ENCODE results near the gene RNF144B. TPM values are rescaled to one million over a fixed set of nuclear protein-coding genes. Genes with fewer than 3 reads are reported as not detected.

Gene RNF144B
- polyA plus RNA-seq, 2 of the 4 experiments (the other 2 are of a cell fraction) = 0.36 to 0.49 TPM

GRCh38 chr6:18389479-18389878 is 2.3 kb downstream of the RNF144B start:
- CTCF ChIA-PET = no interaction called here
- POLR2A ChIA-PET = no interaction called here
- Histone ChIP-seq H3K4me2 (peak overlapping the region; percentile 86; the same call in 2 of the 3 replicates), H3K27ac (no peak overlapping the region), H3K4me3 (no peak overlapping the region), H3K4me1 (peaks cover 17% of the 10 kb centered on the region; the same call in 2 of the 3 replicates), H3K9me3 (no peaks in the 10 kb centered on the region)
- no peak for TF ChIP-seq FOSL2 (IDR thresholded peaks at IDR 0.05)
- no peak for TF ChIP-seq FOSL2 (CRISPR knock-in tag; IDR thresholded peaks at IDR 0.05)
- no peak for TF ChIP-seq CHD2 (IDR thresholded peaks at IDR 0.05; ENCODE audit: low read length, partially characterized antibody)
- no peak for TF ChIP-seq RNF2 (IDR thresholded peaks at IDR 0.05; ENCODE audit: borderline replicate concordance, low read depth)
- TF ChIP-seq NPAS2 (CRISPR knock-in tag; IDR thresholded peaks at IDR 0.05; ENCODE audit: borderline replicate concordance) = no peak
- TF ChIP-seq HDAC2 (IDR thresholded peaks at IDR 0.05) = no peak
- TF ChIP-seq KDM5A (IDR thresholded peaks at IDR 0.05) = no peak
- TF ChIP-seq POLR2AphosphoS2 (conservative IDR thresholded peaks at IDR 0.05; ENCODE audit: low read length) = no peak
- no peak for TF ChIP-seq CBX2 (IDR thresholded peaks at IDR 0.05; ENCODE audit: borderline replicate concordance, low read depth)
- TF ChIP-seq ELK1 (IDR thresholded peaks at IDR 0.05; ENCODE audit: low read depth, low read length) = no peak
- TF ChIP-seq, protein P1, sequence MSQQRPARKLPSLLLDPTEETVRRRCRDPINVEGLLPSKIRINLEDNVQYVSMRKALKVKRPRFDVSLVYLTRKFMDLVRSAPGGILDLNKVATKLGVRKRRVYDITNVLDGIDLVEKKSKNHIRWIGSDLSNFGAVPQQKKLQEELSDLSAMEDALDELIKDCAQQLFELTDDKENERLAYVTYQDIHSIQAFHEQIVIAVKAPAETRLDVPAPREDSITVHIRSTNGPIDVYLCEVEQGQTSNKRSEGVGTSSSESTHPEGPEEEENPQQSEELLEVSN (IDR thresholded peaks at IDR 0.05; ENCODE audit: borderline replicate concordance, low read depth) = no peak
- no peak for TF ChIP-seq ZNF302 (CRISPR knock-in tag; IDR thresholded peaks at IDR 0.05)
- no peak for TF ChIP-seq SREBF2 (IDR thresholded peaks at IDR 0.05)
- no peak for TF ChIP-seq SMC3 (IDR thresholded peaks at IDR 0.05)
- TF ChIP-seq USF2 (IDR thresholded peaks at IDR 0.05) = no peak
- FAIRE-seq (no peak), ATAC-seq (no peak), DNase-seq (ENCODE audit: low read depth in 1 of 2, low spot score in 1 of 2) (no peak)
- 38% methylated on average over 2 of the region's 2 CpGs for WGBS (ENCODE audit: missing lambda C conversion rate)

DNA sequence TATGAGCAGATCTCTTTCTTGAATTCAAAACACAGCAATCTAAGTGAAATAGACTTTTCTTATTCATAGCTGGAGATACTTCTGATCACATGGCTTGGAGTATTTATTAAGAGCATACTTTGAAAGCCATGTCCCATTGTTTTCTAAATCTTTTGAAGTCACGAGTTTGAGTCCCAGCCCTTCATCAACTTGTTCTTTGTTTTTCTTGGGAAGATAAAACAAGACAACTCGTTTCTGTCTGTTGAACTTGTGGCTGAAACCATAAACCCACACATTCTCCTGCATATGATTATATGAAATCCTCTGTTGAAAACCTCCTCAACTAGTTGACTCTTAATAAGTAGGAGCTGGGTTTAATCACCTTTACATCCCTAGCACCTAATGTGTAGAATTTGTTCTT is 3.3 kb downstream of the RNF144B start:
- H3K4me2 ChIP-seq = no peak overlapping the region
- WGBS (ENCODE audit: missing lambda C conversion rate) = 58% methylated on average over 2 of the region's 2 CpGs
- no peak overlapping the region for H3K4me3 ChIP-seq

GRCh38 chr6:18391023-18391422 is 3.9 kb downstream of the RNF144B start:
- no peak for TF ChIP-seq CBX8 (IDR thresholded peaks at IDR 0.05)
- TF ChIP-seq POLR2A (IDR thresholded peaks at IDR 0.05; ENCODE audit: low read length) = no peak
- TF ChIP-seq RNF2 (IDR thresholded peaks at IDR 0.05; ENCODE audit: borderline replicate concordance, low read depth) = no peak
- TF ChIP-seq FOXS1 (CRISPR knock-in tag; IDR thresholded peaks at IDR 0.05) = no peak
- TF ChIP-seq HOXA7 (CRISPR knock-in tag; IDR thresholded peaks at IDR 0.05) = no peak
- TF ChIP-seq CTCF (IDR thresholded peaks at IDR 0.05) = no peak
- TF ChIP-seq CHD2 (IDR thresholded peaks at IDR 0.05; ENCODE audit: low read length, partially characterized antibody) = no peak
- TF ChIP-seq ZC3H11A (IDR thresholded peaks at IDR 0.05) = no peak
- TF ChIP-seq RFX5 (IDR thresholded peaks at IDR 0.05) = no peak
- TF ChIP-seq ELK1 (IDR thresholded peaks at IDR 0.05; ENCODE audit: low read depth, low read length) = no peak
- H3K9me3 ChIP-seq = no peaks in the 10 kb centered on the region
- no peak overlapping the region for H3K4me2 ChIP-seq
- FAIRE-seq (no peak), ATAC-seq (no peak), DNase-seq (ENCODE audit: low read depth in 1 of 2, low spot score in 1 of 2) (no peak)
- 85% methylated on average over 3 of the region's 3 CpGs for WGBS (ENCODE audit: missing lambda C conversion rate)
- no peak overlapping the region for H3K4me3 ChIP-seq
- CTCF ChIA-PET = no interaction called here
- peaks cover 21% of the 10 kb centered on the region; the same call in 2 of the 3 replicates for H3K4me1 ChIP-seq
- H3K27ac ChIP-seq = no peak overlapping the region
- POLR2A ChIA-PET = no interaction called here

More for the DNA sequence above, 3.3 kb downstream of the RNF144B start:
- DNase-seq (ENCODE audit: low read depth in 1 of 2, low spot score in 1 of 2) = no peak
- Histone ChIP-seq H3K9me3 (no peaks in the 10 kb centered on the region), H3K4me1 (peaks cover 18% of the 10 kb centered on the region; the same call in 2 of the 3 replicates), H3K27ac (no peak overlapping the region)
- FAIRE-seq = no peak
- no peak for TF ChIP-seq MAFK (IDR thresholded peaks at IDR 0.05; ENCODE audit: partially characterized antibody)
- no peak for TF ChIP-seq NFE2L2 (conservative IDR thresholded peaks at IDR 0.05; ENCODE audit: low read length)
- POLR2A ChIA-PET = no interaction called here
- CTCF ChIA-PET = no interaction called here
- no peak for ATAC-seq
